ENCODE data around the gene LAIR2. TPM values are rescaled to one million over a fixed set of nuclear protein-coding genes. Genes with fewer than 3 reads are reported as not detected.

Gene LAIR2
- total RNA-seq, 3 donors from 2014 or later, result not detected

GRCh38 chr19:54475706-54476105 lies 26.9 kb upstream of the LAIR2 start:
- intact Hi-C loops (cut with DNase I, micrococcal nuclease), result no loop called here
- TF ChIP-seq CTCF (IDR thresholded peaks at IDR 0.05), result no peak
- DNase-seq (peak in 1 of 3 donors; percentile 39), ATAC-seq (no peak)
- no peak overlapping the region for H3K4me3 ChIP-seq
- no peaks in the 10 kb centered on the region for H3K36me3 ChIP-seq (ENCODE audit: low read depth)
- H3K4me1 ChIP-seq (ENCODE audit: low read depth), result peaks cover 21% of the 10 kb centered on the region
- no peaks in the 10 kb centered on the region for H3K9me3 ChIP-seq

DNA sequence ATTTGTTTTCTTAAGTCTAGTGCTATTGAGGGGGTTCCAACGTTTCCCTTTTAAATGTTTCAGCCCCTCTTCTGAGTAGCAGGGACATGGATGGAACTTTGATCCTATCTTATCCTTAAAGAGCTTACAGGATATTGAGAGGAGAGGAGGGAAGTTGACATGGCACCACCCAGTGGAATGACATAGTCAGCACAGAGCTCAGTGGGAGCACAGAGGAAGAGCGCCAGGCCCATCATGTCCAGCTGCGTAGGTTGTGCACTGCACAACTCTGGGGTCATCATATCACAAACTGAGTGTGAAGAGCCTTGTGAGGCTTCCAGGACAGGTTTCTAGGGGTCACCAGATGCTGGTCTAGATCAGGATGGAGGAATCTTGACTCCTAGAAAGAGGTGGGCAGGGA lies 25.0 kb upstream of the LAIR2 start:
- ATAC-seq (peak; percentile 58), DNase-seq (peak in 1 of 3 donors; percentile 55)
- Histone ChIP-seq H3K4me3 (no peak overlapping the region), H3K9me3 (no peaks in the 10 kb centered on the region), H3K36me3 (ENCODE audit: low read depth) (no peaks in the 10 kb centered on the region), H3K4me1 (ENCODE audit: low read depth) (peaks cover 20% of the 10 kb centered on the region)
- intact Hi-C loops (cut with DNase I, micrococcal nuclease), result no loop called here
- no peak for TF ChIP-seq CTCF (IDR thresholded peaks at IDR 0.05)

DNA sequence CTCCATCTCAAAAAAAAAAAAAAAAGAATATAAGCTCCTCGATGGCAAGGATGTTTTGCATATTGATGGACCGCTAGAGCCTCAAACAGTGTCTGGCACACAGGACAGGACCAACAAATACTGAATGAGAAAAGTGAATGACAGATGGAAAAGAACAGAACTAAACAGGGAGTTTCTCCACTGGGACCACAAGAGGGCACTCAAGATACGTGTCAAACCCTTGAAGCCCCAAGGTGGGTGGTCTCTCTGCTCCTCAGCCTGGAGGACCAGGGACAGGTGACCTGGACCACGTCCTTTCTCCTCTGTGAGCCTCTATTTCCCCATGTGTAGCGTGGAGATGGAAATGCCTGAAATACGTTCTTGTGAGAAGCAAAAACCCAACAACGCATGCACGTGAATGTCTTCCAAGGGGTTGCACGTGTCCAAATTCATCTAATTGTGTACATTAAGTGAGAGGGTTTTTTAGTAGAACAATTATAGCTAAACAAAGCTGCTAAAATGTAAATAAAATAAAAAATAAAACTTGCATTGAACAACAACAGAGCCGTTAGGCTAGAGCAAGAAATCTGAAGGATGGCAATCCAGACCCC lies 23.9 kb upstream of the LAIR2 start:
- DNase-seq (no peak), ATAC-seq (peak; percentile 57)
- TF ChIP-seq CTCF (IDR thresholded peaks at IDR 0.05), result peak; percentile 34
- Histone ChIP-seq H3K4me1 (ENCODE audit: low read depth) (peaks cover 11% of the 10 kb centered on the region), H3K9me3 (no peaks in the 10 kb centered on the region), H3K4me3 (no peak overlapping the region), H3K36me3 (ENCODE audit: low read depth) (no peaks in the 10 kb centered on the region)
- intact Hi-C loops (cut with DNase I, micrococcal nuclease), result no loop called here

GRCh38 chr19:54480051-54480450 lies 22.6 kb upstream of the LAIR2 start:
- Histone ChIP-seq H3K4me1 (ENCODE audit: low read depth) (peaks cover 8% of the 10 kb centered on the region), H3K36me3 (ENCODE audit: low read depth) (no peaks in the 10 kb centered on the region), H3K4me3 (no peak overlapping the region), H3K9me3 (no peaks in the 10 kb centered on the region)
- intact Hi-C loops (cut with DNase I, micrococcal nuclease), result no loop called here
- ATAC-seq (no peak), DNase-seq (no peak)
- no peak for TF ChIP-seq CTCF (IDR thresholded peaks at IDR 0.05)

DNA sequence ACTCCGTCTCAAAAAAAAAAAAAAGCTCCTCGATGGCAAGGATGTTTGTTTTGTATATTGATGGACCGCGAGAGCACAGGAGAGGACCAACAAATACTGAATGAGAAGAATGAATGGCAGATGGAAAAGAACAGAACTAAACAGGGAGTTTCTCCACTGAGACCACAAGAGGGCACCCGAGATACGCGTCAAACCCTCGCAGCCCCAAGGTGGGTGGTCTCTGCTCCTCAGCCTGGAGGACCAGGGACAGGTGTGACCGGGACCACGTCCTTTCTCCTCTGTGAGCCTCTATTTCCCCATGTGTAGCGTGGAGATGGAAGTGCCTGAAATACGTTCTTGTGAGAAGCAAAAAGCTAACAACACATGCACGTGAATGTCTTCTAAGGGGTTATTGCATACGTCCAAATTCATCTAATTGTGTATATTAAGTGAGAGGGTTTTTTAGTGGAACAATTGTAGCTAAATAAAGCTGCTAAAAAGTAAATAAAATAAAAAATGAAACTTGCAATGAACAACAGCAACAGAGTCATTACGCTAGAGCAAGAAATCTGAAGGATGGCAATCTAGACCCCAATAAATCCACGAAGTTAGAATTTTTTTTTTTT lies 21.2 kb upstream of the LAIR2 start:
- Histone ChIP-seq H3K4me1 (ENCODE audit: low read depth) (peaks cover 8% of the 10 kb centered on the region), H3K36me3 (ENCODE audit: low read depth) (no peaks in the 10 kb centered on the region), H3K4me3 (no peak overlapping the region), H3K9me3 (no peaks in the 10 kb centered on the region)
- no peak for DNase-seq
- intact Hi-C loops (cut with DNase I, micrococcal nuclease), result no loop called here
- ATAC-seq, result peak; percentile 63
- peak; percentile 47 for TF ChIP-seq CTCF (IDR thresholded peaks at IDR 0.05)

All from mucosa of descending colon (tissue), 3 donors.